Astrocyte (in vitro differentiated cells and primary cell): Measurements from ENCODE around the gene DCHS1. TPM values are rescaled to one million over a fixed set of nuclear protein-coding genes. Genes with fewer than 3 reads are reported as not detected.
A peak's percentile ranks its signal among the peaks of the same experiment; 100 is the strongest.

Experiments used
- DNase-seq: peaks from one replicate; pipeline ENCODE4 v3.0.0-alpha.2; 2010; ENCODE audit warnings: low read depth
- FAIRE-seq: peaks from 2 replicates; lab custom pipeline; 2011; peaks lifted over from hg19 to GRCh38; lab: Jason Lieb, UNC
- H2AFZ ChIP-seq: 2 replicates; pipeline ENCODE4 v1.6.0; 2012; ENCODE audit warnings: low read depth, low read length, inconsistent platforms
- H3K27ac ChIP-seq: 2 replicates; pipeline ENCODE4 v1.5.1; 2011; ENCODE audit warnings: low read depth, low read length, inconsistent platforms
- H3K27me3 ChIP-seq: 2 replicates; pipeline ENCODE4 v1.6.0; 2011; ENCODE audit warnings: low read length, inconsistent platforms; ENCODE audit not compliant: insufficient read depth
- H3K36me3 ChIP-seq: 2 replicates; pipeline ENCODE4 v1.5.1; 2011; ENCODE audit warnings: low read length, inconsistent platforms; ENCODE audit not compliant: insufficient read depth
- H3K4me1 ChIP-seq: 2 replicates; pipeline ENCODE4 v1.5.1; 2011; ENCODE audit warnings: low read length, inconsistent platforms; ENCODE audit not compliant: insufficient read depth
- H3K4me2 ChIP-seq: 2 replicates; pipeline ENCODE4 v1.6.0; 2012; ENCODE audit warnings: low read length, inconsistent platforms
- H3K4me3 ChIP-seq: 2 replicates; pipeline ENCODE4 v1.5.1; 2011; ENCODE audit warnings: low read depth, mild to moderate bottlenecking, low read length, inconsistent platforms; ENCODE audit not compliant: insufficient read depth
- H3K79me2 ChIP-seq: 2 replicates; pipeline ENCODE4 v1.6.0; 2012; ENCODE audit warnings: mild to moderate bottlenecking, low read length, inconsistent platforms; ENCODE audit not compliant: insufficient read depth
- H3K9ac ChIP-seq: 2 replicates; pipeline ENCODE4 v1.6.0; 2012; ENCODE audit warnings: mild to moderate bottlenecking, low read length, inconsistent platforms
- H3K9me3 ChIP-seq: 2 replicates; pipeline ENCODE4 v1.5.1; 2012; ENCODE audit warnings: low read depth, mild to moderate bottlenecking, low read length, inconsistent platforms; ENCODE audit not compliant: insufficient read depth
- H4K20me1 ChIP-seq: 2 replicates; pipeline ENCODE4 v1.6.0; 2012; ENCODE audit warnings: low read length, inconsistent platforms; ENCODE audit not compliant: insufficient read depth
- H3K27ac Mint-ChIP-seq: one replicate; pipeline ENCODE4 v1.8.0; 2021; ENCODE audit warnings: mild to moderate bottlenecking, mixed read lengths; ENCODE audit not compliant: unreplicated experiment
- H3K27me3 Mint-ChIP-seq: one replicate; pipeline ENCODE4 v1.8.0; 2021; ENCODE audit warnings: low read depth, mixed read lengths; ENCODE audit not compliant: unreplicated experiment
- H3K36me3 Mint-ChIP-seq: one replicate; pipeline ENCODE4 v1.8.0; 2021; ENCODE audit warnings: low read depth, mixed read lengths; ENCODE audit not compliant: unreplicated experiment
- H3K4me1 Mint-ChIP-seq: one replicate; pipeline ENCODE4 v1.8.0; 2021; ENCODE audit warnings: low read depth, mixed read lengths; ENCODE audit not compliant: unreplicated experiment
- H3K4me3 Mint-ChIP-seq: one replicate; pipeline ENCODE4 v1.8.0; 2021; ENCODE audit warnings: mild to moderate bottlenecking, moderate library complexity, mixed read lengths; ENCODE audit not compliant: unreplicated experiment
- H3K9me3 Mint-ChIP-seq: one replicate; pipeline ENCODE4 v1.8.0; 2021; ENCODE audit warnings: mild to moderate bottlenecking, mixed read lengths; ENCODE audit not compliant: unreplicated experiment
- EZH2 ChIP-seq: IDR thresholded peaks from 2 replicates; pipeline ENCODE4 v1.6.1; 2012; ENCODE audit warnings: mild to moderate bottlenecking, low read length, inconsistent platforms; ENCODE audit not compliant: insufficient read depth
- total RNA-seq: library from RNA; stranded (reverse); gene quantifications from 2 replicates; pipeline ENCODE4 v1.2.1, GENCODE V29; 2021
- TF ChIP-seq, protein P1 (sequence below): IDR thresholded peaks from 2 replicates; pipeline ENCODE4 v1.5.1; 2011; ENCODE audit warnings: low read depth, mild to moderate bottlenecking, inconsistent platforms, low read length, moderate library complexity; ENCODE audit not compliant: insufficient read depth

Gene DCHS1
- total RNA-seq, 1 donor from 2014 or later, result 8.4 TPM

DNA sequence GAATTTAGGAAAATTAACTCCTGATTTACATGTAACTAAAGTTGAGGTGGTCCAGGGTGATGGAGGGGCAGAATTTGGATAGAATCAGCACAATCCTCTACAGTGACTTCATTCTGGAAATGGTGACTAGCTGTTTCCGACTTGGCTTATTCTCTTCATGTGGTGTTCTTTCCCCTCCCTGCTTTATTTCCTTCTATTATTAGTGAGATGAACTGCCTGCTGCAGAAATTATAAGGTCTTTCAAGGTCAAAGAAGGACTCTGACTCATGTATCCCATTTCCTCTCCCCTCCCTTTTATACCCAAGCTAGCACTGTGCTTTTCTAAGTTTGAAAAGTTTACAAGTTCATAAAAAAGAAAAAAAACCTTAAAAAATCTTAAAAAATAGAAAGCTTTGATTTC lies 39.8 kb upstream of the DCHS1 start:
- H3K4me2 ChIP-seq, result peak overlapping the region; percentile 27
- no peak overlapping the region for H3K9ac ChIP-seq
- Mint-ChIP-seq H3K4me3 (no peak overlapping the region), H3K36me3 (no peaks in the 10 kb centered on the region), H3K27me3 (no peaks in the 10 kb centered on the region), H3K9me3 (no peaks in the 10 kb centered on the region), H3K27ac (no peak overlapping the region), H3K4me1 (peaks cover 8% of the 10 kb centered on the region)
- FAIRE-seq (no peak), DNase-seq (peak; percentile 63)
- no peak overlapping the region for H3K4me3 ChIP-seq
- no peaks in the 10 kb centered on the region for H3K9me3 ChIP-seq
- no peaks in the 10 kb centered on the region for H3K27me3 ChIP-seq
- peaks cover 23% of the 10 kb centered on the region for H3K4me1 ChIP-seq
- no peak for TF ChIP-seq EZH2
- TF ChIP-seq, protein P1, sequence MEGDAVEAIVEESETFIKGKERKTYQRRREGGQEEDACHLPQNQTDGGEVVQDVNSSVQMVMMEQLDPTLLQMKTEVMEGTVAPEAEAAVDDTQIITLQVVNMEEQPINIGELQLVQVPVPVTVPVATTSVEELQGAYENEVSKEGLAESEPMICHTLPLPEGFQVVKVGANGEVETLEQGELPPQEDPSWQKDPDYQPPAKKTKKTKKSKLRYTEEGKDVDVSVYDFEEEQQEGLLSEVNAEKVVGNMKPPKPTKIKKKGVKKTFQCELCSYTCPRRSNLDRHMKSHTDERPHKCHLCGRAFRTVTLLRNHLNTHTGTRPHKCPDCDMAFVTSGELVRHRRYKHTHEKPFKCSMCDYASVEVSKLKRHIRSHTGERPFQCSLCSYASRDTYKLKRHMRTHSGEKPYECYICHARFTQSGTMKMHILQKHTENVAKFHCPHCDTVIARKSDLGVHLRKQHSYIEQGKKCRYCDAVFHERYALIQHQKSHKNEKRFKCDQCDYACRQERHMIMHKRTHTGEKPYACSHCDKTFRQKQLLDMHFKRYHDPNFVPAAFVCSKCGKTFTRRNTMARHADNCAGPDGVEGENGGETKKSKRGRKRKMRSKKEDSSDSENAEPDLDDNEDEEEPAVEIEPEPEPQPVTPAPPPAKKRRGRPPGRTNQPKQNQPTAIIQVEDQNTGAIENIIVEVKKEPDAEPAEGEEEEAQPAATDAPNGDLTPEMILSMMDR, result no peak
- H3K27ac ChIP-seq, result no peak overlapping the region
- no peak overlapping the region for H2AFZ ChIP-seq
- H3K79me2 ChIP-seq, result no peaks in the 10 kb centered on the region
- H4K20me1 ChIP-seq, result no peaks in the 10 kb centered on the region
- H3K36me3 ChIP-seq, result no peaks in the 10 kb centered on the region

DNA sequence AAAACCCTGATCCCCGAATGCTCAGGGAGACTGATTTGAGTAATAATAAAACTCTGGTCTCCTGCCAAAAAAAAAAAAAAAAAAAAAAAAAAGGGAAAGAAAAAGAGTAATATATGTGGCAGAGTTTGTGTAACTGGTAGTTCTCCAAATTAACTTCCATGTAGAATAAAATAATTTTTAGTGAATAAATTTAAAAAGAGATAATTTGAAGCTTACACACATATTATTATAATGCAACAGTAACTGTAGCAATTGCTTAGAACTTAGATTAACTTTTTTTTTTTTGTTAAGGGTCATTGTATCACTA lies 38.6 kb upstream of the DCHS1 start:
- Histone ChIP-seq H4K20me1 (no peaks in the 10 kb centered on the region), H3K27ac (no peak overlapping the region), H3K27me3 (no peaks in the 10 kb centered on the region), H3K4me1 (peaks cover 23% of the 10 kb centered on the region), H3K9ac (no peak overlapping the region), H3K4me2 (peak overlapping the region; percentile 49), H3K36me3 (no peaks in the 10 kb centered on the region), H3K9me3 (no peaks in the 10 kb centered on the region), H3K4me3 (no peak overlapping the region), H3K79me2 (no peaks in the 10 kb centered on the region), H2AFZ (no peak overlapping the region)
- no peak for FAIRE-seq
- H3K4me1 Mint-ChIP-seq, result peaks cover 8% of the 10 kb centered on the region
- H3K36me3 Mint-ChIP-seq, result no peaks in the 10 kb centered on the region
- no peak for TF ChIP-seq EZH2
- TF ChIP-seq, protein P1, result no peak
- DNase-seq, result no peak
- no peak overlapping the region for H3K4me3 Mint-ChIP-seq
- no peak overlapping the region for H3K27ac Mint-ChIP-seq
- peaks cover 4% of the 10 kb centered on the region for H3K9me3 Mint-ChIP-seq
- H3K27me3 Mint-ChIP-seq, result no peaks in the 10 kb centered on the region

DNA sequence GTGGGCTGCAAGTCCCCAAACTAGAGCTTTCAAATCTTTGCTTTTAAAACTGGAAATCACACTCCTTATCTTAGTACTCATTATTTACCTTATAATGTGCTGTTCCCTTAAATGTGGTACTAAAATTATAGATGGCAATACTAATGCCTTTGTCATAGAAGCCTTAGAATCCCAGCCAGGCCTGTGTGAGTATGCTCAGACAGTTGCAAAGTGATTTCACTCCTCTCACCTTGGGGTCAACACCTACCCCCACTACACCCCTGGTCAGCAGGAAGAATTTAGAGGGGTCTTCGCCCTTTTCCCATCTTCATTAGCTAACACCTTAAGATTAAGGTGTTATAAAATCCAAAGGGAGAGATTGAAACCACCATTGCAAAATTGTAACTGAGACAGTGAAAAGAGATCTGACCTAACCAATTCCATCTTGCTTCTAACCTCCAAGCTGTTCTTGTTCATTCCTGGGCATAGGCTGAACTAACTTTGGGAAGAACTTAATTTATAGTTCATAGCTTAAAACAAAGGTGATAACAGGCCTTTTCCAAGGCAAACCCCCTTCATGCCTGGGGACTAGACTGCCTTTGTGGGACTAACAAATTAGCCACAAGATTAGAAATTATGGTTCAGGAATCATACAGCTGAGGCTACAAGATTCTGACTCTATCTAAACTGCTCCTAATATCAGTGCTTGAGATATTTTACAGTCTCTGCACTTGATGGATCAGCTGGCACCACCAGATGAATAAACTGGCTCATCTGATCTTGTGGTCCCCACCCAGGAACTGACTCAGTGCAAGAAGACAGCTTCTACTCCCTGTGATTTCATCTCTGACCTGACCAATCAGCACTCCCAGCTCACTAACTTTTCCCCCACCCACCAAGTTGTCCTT lies 38.0 kb upstream of the DCHS1 start:
- Histone ChIP-seq H3K4me2 (peak overlapping the region; percentile 49), H3K36me3 (no peaks in the 10 kb centered on the region), H3K4me3 (no peak overlapping the region), H3K27me3 (no peaks in the 10 kb centered on the region), H3K79me2 (no peaks in the 10 kb centered on the region), H4K20me1 (no peaks in the 10 kb centered on the region), H2AFZ (no peak overlapping the region), H3K4me1 (peaks cover 23% of the 10 kb centered on the region), H3K9ac (no peak overlapping the region), H3K27ac (peak overlapping the region; percentile 22), H3K9me3 (no peaks in the 10 kb centered on the region)
- no peak for TF ChIP-seq EZH2
- TF ChIP-seq, protein P1, result no peak
- no peak overlapping the region for H3K4me3 Mint-ChIP-seq
- H3K4me1 Mint-ChIP-seq, result peaks cover 8% of the 10 kb centered on the region
- peaks cover 5% of the 10 kb centered on the region for H3K9me3 Mint-ChIP-seq
- no peaks in the 10 kb centered on the region for H3K36me3 Mint-ChIP-seq
- no peak overlapping the region for H3K27ac Mint-ChIP-seq
- FAIRE-seq (peak; percentile 87), DNase-seq (peak; percentile 88)
- no peaks in the 10 kb centered on the region for H3K27me3 Mint-ChIP-seq
